Measurements from ENCODE around the gene PPP2R1B.

PPP2R1B gene

GRCh38 chr11:111764621-111765020 is 1.6 kb downstream of the PPP2R1B start:
- peaks cover 43% of the 10 kb centered on the region for H3K36me3 ChIP-seq (ENCODE audit: low read depth)
- ATAC-seq (ENCODE audit: low read depth): no peak
- H3K27ac ChIP-seq (ENCODE audit: poor library complexity, severe bottlenecking): no peak overlapping the region
- H3K9me3 ChIP-seq (ENCODE audit: severe bottlenecking): no peaks in the 10 kb centered on the region
- no peaks in the 10 kb centered on the region for H3K27me3 ChIP-seq (ENCODE audit: insufficient read depth, poor library complexity, severe bottlenecking)
- peaks cover 4% of the 10 kb centered on the region for H3K4me1 ChIP-seq (ENCODE audit: insufficient read depth, poor library complexity, severe bottlenecking)
- no peak for DNase-seq (ENCODE audit: low spot score)
- H3K4me3 ChIP-seq (ENCODE audit: severe bottlenecking): peak overlapping the region; percentile 78
- TF ChIP-seq, protein P1, sequence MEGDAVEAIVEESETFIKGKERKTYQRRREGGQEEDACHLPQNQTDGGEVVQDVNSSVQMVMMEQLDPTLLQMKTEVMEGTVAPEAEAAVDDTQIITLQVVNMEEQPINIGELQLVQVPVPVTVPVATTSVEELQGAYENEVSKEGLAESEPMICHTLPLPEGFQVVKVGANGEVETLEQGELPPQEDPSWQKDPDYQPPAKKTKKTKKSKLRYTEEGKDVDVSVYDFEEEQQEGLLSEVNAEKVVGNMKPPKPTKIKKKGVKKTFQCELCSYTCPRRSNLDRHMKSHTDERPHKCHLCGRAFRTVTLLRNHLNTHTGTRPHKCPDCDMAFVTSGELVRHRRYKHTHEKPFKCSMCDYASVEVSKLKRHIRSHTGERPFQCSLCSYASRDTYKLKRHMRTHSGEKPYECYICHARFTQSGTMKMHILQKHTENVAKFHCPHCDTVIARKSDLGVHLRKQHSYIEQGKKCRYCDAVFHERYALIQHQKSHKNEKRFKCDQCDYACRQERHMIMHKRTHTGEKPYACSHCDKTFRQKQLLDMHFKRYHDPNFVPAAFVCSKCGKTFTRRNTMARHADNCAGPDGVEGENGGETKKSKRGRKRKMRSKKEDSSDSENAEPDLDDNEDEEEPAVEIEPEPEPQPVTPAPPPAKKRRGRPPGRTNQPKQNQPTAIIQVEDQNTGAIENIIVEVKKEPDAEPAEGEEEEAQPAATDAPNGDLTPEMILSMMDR (IDR thresholded peaks at IDR 0.05; ENCODE audit: poor library complexity, severe bottlenecking): no peak

DNA sequence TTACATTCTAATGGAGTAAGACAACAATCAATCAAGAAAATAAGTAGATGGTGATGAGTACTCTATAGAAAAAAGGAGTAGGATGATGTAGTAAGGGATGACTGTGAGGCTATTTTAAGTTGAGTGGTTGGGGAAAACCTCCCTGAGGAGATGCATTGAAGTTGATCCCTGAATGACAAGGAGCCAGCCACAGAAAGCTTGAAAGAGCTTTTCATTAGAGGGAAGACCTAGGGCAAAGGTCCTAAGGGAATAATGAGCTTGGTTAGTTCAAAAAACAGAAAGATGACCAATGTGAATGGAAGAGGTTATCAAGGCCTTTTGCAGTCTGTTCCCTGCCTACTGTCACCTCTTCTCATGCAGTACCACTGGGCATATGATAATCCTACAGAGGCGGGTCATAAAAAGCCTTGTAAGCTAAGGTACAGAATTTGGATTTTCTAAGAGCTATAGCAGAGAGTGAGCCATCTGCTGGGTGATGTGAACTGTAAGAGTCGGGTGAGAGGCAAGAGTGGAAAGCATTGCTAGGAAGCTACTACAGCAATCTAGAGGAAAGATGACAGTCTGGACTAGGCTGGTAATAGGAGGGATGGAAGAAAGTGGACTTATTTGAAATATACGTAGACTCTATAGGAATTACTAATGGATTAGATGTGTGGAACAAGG is 3.1 kb downstream of the PPP2R1B start:
- Histone ChIP-seq H3K4me1 (ENCODE audit: insufficient read depth, poor library complexity, severe bottlenecking) (peaks cover 4% of the 10 kb centered on the region), H3K4me3 (ENCODE audit: severe bottlenecking) (no peak overlapping the region), H3K27ac (ENCODE audit: poor library complexity, severe bottlenecking) (no peak overlapping the region), H3K9me3 (ENCODE audit: severe bottlenecking) (no peaks in the 10 kb centered on the region), H3K27me3 (ENCODE audit: insufficient read depth, poor library complexity, severe bottlenecking) (no peaks in the 10 kb centered on the region), H3K36me3 (ENCODE audit: low read depth) (peaks cover 58% of the 10 kb centered on the region)
- ATAC-seq (ENCODE audit: low read depth) (no peak), DNase-seq (ENCODE audit: low spot score) (no peak)
- TF ChIP-seq, protein P1 (IDR thresholded peaks at IDR 0.05; ENCODE audit: poor library complexity, severe bottlenecking): no peak

- peaks cover 63% of the 10 kb centered on the region for H3K36me3 ChIP-seq (ENCODE audit: low read depth)
- no peak for ATAC-seq (ENCODE audit: low read depth)
Measured at GRCh38 chr11:111762526-111762925, 3.7 kb downstream of the PPP2R1B start.

DNA sequence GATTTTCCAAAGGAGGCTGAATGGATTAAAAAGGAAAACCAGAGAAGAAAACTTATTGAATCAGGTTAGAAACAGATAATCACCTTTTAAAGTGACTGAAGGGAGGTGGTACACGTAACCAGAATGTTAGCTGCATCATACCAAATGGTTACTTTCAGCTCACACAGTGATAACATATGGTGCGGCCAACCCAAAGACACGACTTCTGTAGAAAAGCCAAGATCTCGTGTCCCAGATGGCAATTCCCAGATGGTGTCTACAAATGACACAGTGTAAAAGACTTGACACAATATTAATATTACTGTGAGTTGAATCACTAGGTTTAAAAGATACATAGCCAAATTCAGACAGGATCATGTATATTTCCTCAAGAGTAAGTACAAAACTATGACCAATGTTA is 5.2 kb downstream of the PPP2R1B start:
- TF ChIP-seq, protein P1 (IDR thresholded peaks at IDR 0.05; ENCODE audit: poor library complexity, severe bottlenecking): no peak
- DNase-seq (ENCODE audit: low spot score) (no peak), ATAC-seq (ENCODE audit: low read depth) (no peak)
- Histone ChIP-seq H3K27me3 (ENCODE audit: insufficient read depth, poor library complexity, severe bottlenecking) (no peaks in the 10 kb centered on the region), H3K27ac (ENCODE audit: poor library complexity, severe bottlenecking) (no peak overlapping the region), H3K4me1 (ENCODE audit: insufficient read depth, poor library complexity, severe bottlenecking) (no peaks in the 10 kb centered on the region), H3K36me3 (ENCODE audit: low read depth) (peaks cover 76% of the 10 kb centered on the region), H3K4me3 (ENCODE audit: severe bottlenecking) (no peak overlapping the region), H3K9me3 (ENCODE audit: severe bottlenecking) (no peaks in the 10 kb centered on the region)

More at GRCh38 chr11:111762526-111762925, 3.7 kb downstream of the PPP2R1B start:
- H3K27me3 ChIP-seq (ENCODE audit: insufficient read depth, poor library complexity, severe bottlenecking): no peaks in the 10 kb centered on the region
- peaks cover 4% of the 10 kb centered on the region for H3K4me1 ChIP-seq (ENCODE audit: insufficient read depth, poor library complexity, severe bottlenecking)
- no peak overlapping the region for H3K27ac ChIP-seq (ENCODE audit: poor library complexity, severe bottlenecking)
- TF ChIP-seq, protein P1 (IDR thresholded peaks at IDR 0.05; ENCODE audit: poor library complexity, severe bottlenecking): no peak
- no peaks in the 10 kb centered on the region for H3K9me3 ChIP-seq (ENCODE audit: severe bottlenecking)
- no peak for DNase-seq (ENCODE audit: low spot score)
- no peak overlapping the region for H3K4me3 ChIP-seq (ENCODE audit: severe bottlenecking)

DNA sequence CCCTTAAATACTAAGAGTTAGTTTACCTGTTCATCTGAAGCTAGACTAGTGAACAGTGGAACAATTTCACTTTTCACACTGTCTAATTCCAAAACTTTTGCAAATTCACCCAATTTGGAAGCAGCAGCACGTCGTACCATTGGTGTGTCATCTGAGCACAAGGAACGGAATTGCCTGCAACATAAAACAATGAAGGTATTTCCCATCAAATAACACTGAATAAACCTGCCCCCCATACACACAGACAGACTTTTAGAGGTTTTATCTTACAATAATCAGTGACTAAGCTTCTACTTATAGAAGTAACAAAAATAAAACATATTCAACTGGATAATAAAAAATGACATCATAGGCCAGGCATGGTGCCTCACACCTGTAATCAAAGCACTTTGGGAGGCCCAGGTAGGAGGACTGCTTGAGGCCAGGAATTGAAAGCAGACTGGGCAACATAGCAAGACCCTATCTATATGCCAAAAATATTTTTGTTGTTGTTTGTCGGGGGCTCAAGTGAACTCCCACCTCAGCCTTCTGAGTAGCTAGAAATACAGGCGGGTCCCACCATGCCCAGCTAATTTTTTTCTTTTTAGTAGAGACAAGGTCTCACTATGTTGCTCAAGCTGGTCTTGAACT is 6.3 kb downstream of the PPP2R1B start:
- TF ChIP-seq, protein P1 (IDR thresholded peaks at IDR 0.05; ENCODE audit: poor library complexity, severe bottlenecking): no peak
- ATAC-seq (ENCODE audit: low read depth) (no peak), DNase-seq (ENCODE audit: low spot score) (no peak)
- Histone ChIP-seq H3K27me3 (ENCODE audit: insufficient read depth, poor library complexity, severe bottlenecking) (no peaks in the 10 kb centered on the region), H3K9me3 (ENCODE audit: severe bottlenecking) (no peaks in the 10 kb centered on the region), H3K36me3 (ENCODE audit: low read depth) (peaks cover 81% of the 10 kb centered on the region), H3K4me3 (ENCODE audit: severe bottlenecking) (no peak overlapping the region), H3K4me1 (ENCODE audit: insufficient read depth, poor library complexity, severe bottlenecking) (no peaks in the 10 kb centered on the region), H3K27ac (ENCODE audit: poor library complexity, severe bottlenecking) (no peak overlapping the region)
